ENCODE measurements around the gene SPSB1.

DNA sequence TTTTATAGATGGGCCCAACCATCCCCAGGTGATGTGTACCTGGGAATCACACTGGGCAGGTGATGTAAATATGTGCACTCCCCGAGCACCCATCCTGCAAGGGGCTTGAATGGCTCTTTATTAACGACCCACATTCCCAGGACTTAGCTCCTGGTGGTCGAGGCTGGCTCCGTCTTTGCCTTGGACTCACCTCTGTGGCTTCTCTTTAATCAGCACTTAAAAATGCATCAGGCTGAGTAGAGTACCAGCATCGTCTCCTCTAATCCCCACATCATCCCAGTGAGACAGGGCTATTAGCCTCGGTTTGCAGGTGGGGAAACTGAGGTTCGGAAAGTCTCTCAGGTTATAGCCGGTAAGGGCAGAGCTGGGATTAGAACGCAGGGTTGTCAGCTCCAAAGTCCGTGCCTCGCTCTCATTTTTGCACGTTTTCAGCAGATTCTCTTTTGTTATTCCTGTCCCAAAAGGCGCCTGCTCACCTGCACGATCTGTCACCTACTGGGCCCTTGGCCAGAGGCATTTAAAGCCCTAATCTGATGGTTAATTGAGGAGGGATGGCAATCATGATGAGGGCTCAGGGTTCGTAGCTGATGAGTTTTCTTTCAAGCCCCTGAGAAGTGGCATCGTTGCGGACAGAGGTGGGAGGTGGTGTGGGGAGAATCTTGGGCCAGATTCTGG, 29.4 kb downstream of the SPSB1 start:
- TF ChIP-seq POLR2AphosphoS5 (IDR thresholded peaks at IDR 0.05; ENCODE audit: low read depth, low read length) (no peak), POLR2A (IDR thresholded peaks at IDR 0.05; ENCODE audit: low read depth, low read length) (no peak), SPI1 (IDR thresholded peaks at IDR 0.05; ENCODE audit: low read depth, low read length) (no peak)

All from GM12891 (cell line).